HepG2 (cell line): Measurements from ENCODE around the gene NECAP2. TPM values are rescaled to one million over a fixed set of nuclear protein-coding genes. Genes with fewer than 3 reads are reported as not detected.

ENCODE experiments used
- CBX2 ChIP-seq, 2 experiments: fragments of 200-600 bp in 1 of 2; sonication (generic); formaldehyde crosslinking in 1 of 2; IDR thresholded peaks; 2 replicates each; pipeline versions ENCODE4 v1.7.0 to v1.8.1; 2018 to 2022; ENCODE audit warnings: low read depth in 2 of 2, low read length in 1 of 2, mild to moderate bottlenecking in 1 of 2, missing genetic modification reagents in 1 of 2
- CHD2 ChIP-seq: IDR thresholded peaks from 2 replicates; pipeline ENCODE4 v1.6.1; 2011; ENCODE audit warnings: low read depth, low read length, improper control_type of control experiment
- KDM6A ChIP-seq: IDR thresholded peaks from 2 replicates; pipeline ENCODE4 v1.6.1; 2016; ENCODE audit warnings: low read depth
- MED8 ChIP-seq: sonication (generic); formaldehyde crosslinking; IDR thresholded peaks from 2 replicates; pipeline ENCODE4 v1.8.1; 2023; ENCODE audit warnings: mild to moderate bottlenecking, missing genetic modification reagents; ENCODE audit not compliant: insufficient replicate concordance
- PAF1 ChIP-seq: IDR thresholded peaks from 2 replicates; pipeline ENCODE4 v1.6.1; 2016; ENCODE audit warnings: missing genetic modification reagents, missing compliant biosample characterization
- PLRG1 ChIP-seq: fragments of 450-650 bp; conservative IDR thresholded peaks from 2 replicates; pipeline ENCODE4 v1.6.1; 2016
- SMYD3 ChIP-seq: sonication (generic); formaldehyde crosslinking; IDR thresholded peaks from 2 replicates; pipeline ENCODE4 v1.8.1; 2023; ENCODE audit warnings: mild to moderate bottlenecking, missing genetic modification reagents
- SRSF4 ChIP-seq: fragments of 200-400 bp; formaldehyde crosslinking; IDR thresholded peaks from one replicate; pipeline ENCODE4 v1.6.1; 2018; ENCODE audit warnings: mild to moderate bottlenecking, low read depth, low read length, moderate library complexity; ENCODE audit not compliant: poor library complexity, severe bottlenecking
- ZFP41 ChIP-seq: sonication (generic); formaldehyde crosslinking; IDR thresholded peaks from 2 replicates; pipeline ENCODE4 v1.4.0; 2020; ENCODE audit warnings: mild to moderate bottlenecking, missing genetic modification reagents, borderline replicate concordance
- ZMYM4 ChIP-seq: sonication (generic); formaldehyde crosslinking; IDR thresholded peaks from 2 replicates; pipeline ENCODE4 v1.8.1; 2023; ENCODE audit warnings: mild to moderate bottlenecking, missing genetic modification reagents
- ZNF652 ChIP-seq: IDR thresholded peaks from 2 replicates; pipeline ENCODE4 v1.6.1; 2016; ENCODE audit warnings: low read depth, borderline replicate concordance
- ZNF75D ChIP-seq: sonication (generic); formaldehyde crosslinking; IDR thresholded peaks from 2 replicates; pipeline ENCODE4 v1.8.1; 2023; ENCODE audit warnings: missing genetic modification reagents, mild to moderate bottlenecking, borderline replicate concordance
- ZSCAN30 ChIP-seq: sonication (generic); formaldehyde crosslinking; IDR thresholded peaks from 2 replicates; pipeline ENCODE4 v1.5.0; 2020; ENCODE audit warnings: mild to moderate bottlenecking, missing genetic modification reagents
- ZZZ3 ChIP-seq: sonication (generic); formaldehyde crosslinking; IDR thresholded peaks from 2 replicates; pipeline ENCODE4 v1.4.0; 2020; ENCODE audit warnings: missing genetic modification reagents, mild to moderate bottlenecking, borderline replicate concordance
- polyA plus RNA-seq, 8 experiments: library from polyadenylated mRNA; depleted of rRNA in 3 of 8; stranded (reverse) in 7 of 8; unstranded in 1 of 8; fragments of >200 nt; fragmentation: Illumina TruSeq in 4 of 8; extraction: Trizol in 4 of 8; gene quantifications; 2 replicates each; pipeline versions ENCODE4 v1.2.1 to v1.2.3, GENCODE V29; 2011 to 2016; ENCODE audit warnings: low read depth in 4 of 8, missing spikeins in 1 of 8, mixed read lengths in 1 of 8; ENCODE audit not compliant: insufficient read depth in 1 of 8
- total RNA-seq, 5 experiments: library from RNA; depleted of rRNA; stranded (reverse); fragments of >200 nt; fragmentation: Illumina TruSeq; extraction: Trizol; gene quantifications; 2 replicates each; pipeline ENCODE4 v1.2.3, GENCODE V29; 2016; ENCODE audit warnings: low read depth in 1 of 5
- TF ChIP-seq, protein P1 (sequence below): sonication (generic); formaldehyde crosslinking; IDR thresholded peaks from 2 replicates; pipeline ENCODE4 v1.8.0; 2022; ENCODE audit warnings: mild to moderate bottlenecking, missing genetic modification reagents, moderate library complexity
- TF ChIP-seq, protein P2 (sequence below): sonication (generic); formaldehyde crosslinking; IDR thresholded peaks from 2 replicates; pipeline ENCODE4 v1.5.0; 2020; ENCODE audit warnings: missing genetic modification reagents
- TF ChIP-seq, protein P3 (sequence below): fragments of 450-650 bp; IDR thresholded peaks from 2 replicates; pipeline ENCODE4 v1.6.1; 2017
- TF ChIP-seq, protein P4 (sequence below): sonication (generic); formaldehyde crosslinking; IDR thresholded peaks from 2 replicates; pipeline ENCODE4 v1.8.0; 2022; ENCODE audit warnings: mild to moderate bottlenecking, missing genetic modification reagents, moderate library complexity
- TF ChIP-seq, protein P5 (sequence below): IDR thresholded peaks from 2 replicates; pipeline ENCODE4 v1.6.1; 2016; ENCODE audit warnings: mild to moderate bottlenecking, missing biosample characterization, missing genetic modification reagents
- TF ChIP-seq, protein P6 (sequence below): sonication (generic); formaldehyde crosslinking; IDR thresholded peaks from 2 replicates; pipeline ENCODE4 v1.4.0; 2020; ENCODE audit warnings: missing genetic modification reagents, mild to moderate bottlenecking, borderline replicate concordance
- TF ChIP-seq, protein P7 (sequence below): sonication (generic); formaldehyde crosslinking; conservative IDR thresholded peaks from 2 replicates; pipeline ENCODE4 v1.4.0; 2020; ENCODE audit warnings: missing genetic modification reagents

The NECAP2 gene
- total and polyA plus RNA-seq, 2 of the 13 experiments (the other 11 are each of a cell fraction or from before 2014, with no cell fraction given): 38.5 to 52.3 TPM

DNA sequence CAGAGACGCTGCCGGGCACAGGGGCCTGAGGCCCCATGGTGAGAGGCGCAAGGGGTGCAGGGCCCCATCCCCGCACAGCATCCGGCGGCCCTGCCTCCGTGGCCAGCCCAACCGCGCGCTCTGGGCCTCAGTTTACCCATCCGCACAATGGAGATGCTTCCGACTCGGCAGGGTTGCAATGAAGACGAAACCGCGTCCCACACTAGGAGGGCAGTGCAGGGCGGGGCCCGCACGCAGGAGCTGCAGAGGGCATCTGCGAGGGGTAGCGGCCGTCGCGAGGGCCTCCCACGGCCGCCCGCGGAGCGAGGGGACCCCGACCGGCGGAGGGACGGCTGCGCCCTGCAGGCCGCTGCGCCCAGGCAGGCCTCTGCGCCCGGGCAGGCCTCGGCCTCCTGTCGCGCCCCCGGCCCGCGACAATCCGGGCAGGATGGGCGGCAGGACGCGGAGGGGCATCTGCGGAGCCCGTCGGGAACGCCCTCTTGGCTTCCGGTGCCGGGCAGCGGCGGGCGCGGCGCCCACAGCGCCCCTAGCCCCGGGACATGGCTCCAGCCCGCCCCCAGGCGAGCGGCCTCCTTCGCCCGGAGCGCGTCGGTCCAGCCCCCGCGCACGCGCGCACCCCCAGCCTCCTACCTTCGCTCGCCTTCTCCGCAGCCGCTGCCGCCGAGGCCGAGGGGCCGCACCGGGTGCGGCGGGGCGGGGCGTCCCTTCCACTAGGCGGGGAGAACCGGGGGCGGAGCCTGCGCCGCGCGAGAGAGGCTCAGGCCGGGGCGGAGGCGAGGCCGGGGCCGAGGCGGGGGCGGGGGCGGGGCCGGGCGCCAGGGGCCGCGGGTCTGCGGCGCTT, 58.3 kb downstream of the NECAP2 start (continued):
- TF ChIP-seq, protein P1, sequence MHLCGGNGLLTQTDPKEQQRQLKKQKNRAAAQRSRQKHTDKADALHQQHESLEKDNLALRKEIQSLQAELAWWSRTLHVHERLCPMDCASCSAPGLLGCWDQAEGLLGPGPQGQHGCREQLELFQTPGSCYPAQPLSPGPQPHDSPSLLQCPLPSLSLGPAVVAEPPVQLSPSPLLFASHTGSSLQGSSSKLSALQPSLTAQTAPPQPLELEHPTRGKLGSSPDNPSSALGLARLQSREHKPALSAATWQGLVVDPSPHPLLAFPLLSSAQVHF (CRISPR knock-in tag): no peak
- TF ChIP-seq ZZZ3 (CRISPR knock-in tag) (no peak), ZFP41 (no peak), ZNF652 (no peak), MED8 (CRISPR knock-in tag) (no peak), ZSCAN30 (CRISPR knock-in tag) (no peak), CBX2 (IDR thresholded peaks at IDR 0.05; ENCODE audit: low read depth, low read length) (no peak), CBX2 (CRISPR knock-in tag; IDR thresholded peaks at IDR 0.05; ENCODE audit: low read depth) (no peak), SMYD3 (no peak), ZNF75D (CRISPR knock-in tag) (no peak), PLRG1 (no peak), SRSF4 (no peak), CHD2 (no peak), PAF1 (CRISPR knock-in tag) (no peak), ZMYM4 (CRISPR knock-in tag) (peak; percentile 59; the same call in 1 of the 2 replicates), KDM6A (no peak)
- TF ChIP-seq, protein P2, sequence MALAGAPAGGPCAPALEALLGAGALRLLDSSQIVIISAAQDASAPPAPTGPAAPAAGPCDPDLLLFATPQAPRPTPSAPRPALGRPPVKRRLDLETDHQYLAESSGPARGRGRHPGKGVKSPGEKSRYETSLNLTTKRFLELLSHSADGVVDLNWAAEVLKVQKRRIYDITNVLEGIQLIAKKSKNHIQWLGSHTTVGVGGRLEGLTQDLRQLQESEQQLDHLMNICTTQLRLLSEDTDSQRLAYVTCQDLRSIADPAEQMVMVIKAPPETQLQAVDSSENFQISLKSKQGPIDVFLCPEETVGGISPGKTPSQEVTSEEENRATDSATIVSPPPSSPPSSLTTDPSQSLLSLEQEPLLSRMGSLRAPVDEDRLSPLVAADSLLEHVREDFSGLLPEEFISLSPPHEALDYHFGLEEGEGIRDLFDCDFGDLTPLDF (CRISPR knock-in tag): no peak
- TF ChIP-seq, protein P3, sequence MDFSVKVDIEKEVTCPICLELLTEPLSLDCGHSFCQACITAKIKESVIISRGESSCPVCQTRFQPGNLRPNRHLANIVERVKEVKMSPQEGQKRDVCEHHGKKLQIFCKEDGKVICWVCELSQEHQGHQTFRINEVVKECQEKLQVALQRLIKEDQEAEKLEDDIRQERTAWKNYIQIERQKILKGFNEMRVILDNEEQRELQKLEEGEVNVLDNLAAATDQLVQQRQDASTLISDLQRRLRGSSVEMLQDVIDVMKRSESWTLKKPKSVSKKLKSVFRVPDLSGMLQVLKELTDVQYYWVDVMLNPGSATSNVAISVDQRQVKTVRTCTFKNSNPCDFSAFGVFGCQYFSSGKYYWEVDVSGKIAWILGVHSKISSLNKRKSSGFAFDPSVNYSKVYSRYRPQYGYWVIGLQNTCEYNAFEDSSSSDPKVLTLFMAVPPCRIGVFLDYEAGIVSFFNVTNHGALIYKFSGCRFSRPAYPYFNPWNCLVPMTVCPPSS: no peak
- TF ChIP-seq, protein P4, sequence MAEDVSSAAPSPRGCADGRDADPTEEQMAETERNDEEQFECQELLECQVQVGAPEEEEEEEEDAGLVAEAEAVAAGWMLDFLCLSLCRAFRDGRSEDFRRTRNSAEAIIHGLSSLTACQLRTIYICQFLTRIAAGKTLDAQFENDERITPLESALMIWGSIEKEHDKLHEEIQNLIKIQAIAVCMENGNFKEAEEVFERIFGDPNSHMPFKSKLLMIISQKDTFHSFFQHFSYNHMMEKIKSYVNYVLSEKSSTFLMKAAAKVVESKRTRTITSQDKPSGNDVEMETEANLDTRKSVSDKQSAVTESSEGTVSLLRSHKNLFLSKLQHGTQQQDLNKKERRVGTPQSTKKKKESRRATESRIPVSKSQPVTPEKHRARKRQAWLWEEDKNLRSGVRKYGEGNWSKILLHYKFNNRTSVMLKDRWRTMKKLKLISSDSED (CRISPR knock-in tag): no peak
- TF ChIP-seq, protein P5, sequence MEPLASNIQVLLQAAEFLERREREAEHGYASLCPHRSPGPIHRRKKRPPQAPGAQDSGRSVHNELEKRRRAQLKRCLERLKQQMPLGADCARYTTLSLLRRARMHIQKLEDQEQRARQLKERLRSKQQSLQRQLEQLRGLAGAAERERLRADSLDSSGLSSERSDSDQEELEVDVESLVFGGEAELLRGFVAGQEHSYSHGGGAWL: no peak
- TF ChIP-seq, protein P6, sequence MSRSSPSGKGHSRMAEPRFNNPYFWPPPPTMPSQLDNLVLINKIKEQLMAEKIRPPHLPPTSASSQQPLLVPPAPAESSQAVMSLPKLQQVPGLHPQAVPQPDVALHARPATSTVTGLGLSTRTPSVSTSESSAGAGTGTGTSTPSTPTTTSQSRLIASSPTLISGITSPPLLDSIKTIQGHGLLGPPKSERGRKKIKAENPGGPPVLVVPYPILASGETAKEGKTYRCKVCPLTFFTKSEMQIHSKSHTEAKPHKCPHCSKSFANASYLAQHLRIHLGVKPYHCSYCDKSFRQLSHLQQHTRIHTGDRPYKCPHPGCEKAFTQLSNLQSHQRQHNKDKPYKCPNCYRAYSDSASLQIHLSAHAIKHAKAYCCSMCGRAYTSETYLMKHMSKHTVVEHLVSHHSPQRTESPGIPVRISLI (CRISPR knock-in tag): peak; percentile 10; the same call in 1 of the 2 replicates
- TF ChIP-seq, protein P7, sequence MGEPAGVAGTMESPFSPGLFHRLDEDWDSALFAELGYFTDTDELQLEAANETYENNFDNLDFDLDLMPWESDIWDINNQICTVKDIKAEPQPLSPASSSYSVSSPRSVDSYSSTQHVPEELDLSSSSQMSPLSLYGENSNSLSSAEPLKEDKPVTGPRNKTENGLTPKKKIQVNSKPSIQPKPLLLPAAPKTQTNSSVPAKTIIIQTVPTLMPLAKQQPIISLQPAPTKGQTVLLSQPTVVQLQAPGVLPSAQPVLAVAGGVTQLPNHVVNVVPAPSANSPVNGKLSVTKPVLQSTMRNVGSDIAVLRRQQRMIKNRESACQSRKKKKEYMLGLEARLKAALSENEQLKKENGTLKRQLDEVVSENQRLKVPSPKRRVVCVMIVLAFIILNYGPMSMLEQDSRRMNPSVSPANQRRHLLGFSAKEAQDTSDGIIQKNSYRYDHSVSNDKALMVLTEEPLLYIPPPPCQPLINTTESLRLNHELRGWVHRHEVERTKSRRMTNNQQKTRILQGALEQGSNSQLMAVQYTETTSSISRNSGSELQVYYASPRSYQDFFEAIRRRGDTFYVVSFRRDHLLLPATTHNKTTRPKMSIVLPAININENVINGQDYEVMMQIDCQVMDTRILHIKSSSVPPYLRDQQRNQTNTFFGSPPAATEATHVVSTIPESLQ (CRISPR knock-in tag): no peak
